DMS79 (cell line): ENCODE results near the gene DDX19B.
A peak's percentile ranks its signal among the peaks of the same experiment; 100 is the strongest.
"Not testable (repeated sequence)": the region's sequence is repeated elsewhere in the genome, so short reads cannot be mapped to it uniquely, and the experiment has no call there.

Experiments used
- DNase-seq: peaks from one replicate; lab custom pipeline; 2025; lab: John Stamatoyannopoulos, UW

Gene DDX19B

DNA sequence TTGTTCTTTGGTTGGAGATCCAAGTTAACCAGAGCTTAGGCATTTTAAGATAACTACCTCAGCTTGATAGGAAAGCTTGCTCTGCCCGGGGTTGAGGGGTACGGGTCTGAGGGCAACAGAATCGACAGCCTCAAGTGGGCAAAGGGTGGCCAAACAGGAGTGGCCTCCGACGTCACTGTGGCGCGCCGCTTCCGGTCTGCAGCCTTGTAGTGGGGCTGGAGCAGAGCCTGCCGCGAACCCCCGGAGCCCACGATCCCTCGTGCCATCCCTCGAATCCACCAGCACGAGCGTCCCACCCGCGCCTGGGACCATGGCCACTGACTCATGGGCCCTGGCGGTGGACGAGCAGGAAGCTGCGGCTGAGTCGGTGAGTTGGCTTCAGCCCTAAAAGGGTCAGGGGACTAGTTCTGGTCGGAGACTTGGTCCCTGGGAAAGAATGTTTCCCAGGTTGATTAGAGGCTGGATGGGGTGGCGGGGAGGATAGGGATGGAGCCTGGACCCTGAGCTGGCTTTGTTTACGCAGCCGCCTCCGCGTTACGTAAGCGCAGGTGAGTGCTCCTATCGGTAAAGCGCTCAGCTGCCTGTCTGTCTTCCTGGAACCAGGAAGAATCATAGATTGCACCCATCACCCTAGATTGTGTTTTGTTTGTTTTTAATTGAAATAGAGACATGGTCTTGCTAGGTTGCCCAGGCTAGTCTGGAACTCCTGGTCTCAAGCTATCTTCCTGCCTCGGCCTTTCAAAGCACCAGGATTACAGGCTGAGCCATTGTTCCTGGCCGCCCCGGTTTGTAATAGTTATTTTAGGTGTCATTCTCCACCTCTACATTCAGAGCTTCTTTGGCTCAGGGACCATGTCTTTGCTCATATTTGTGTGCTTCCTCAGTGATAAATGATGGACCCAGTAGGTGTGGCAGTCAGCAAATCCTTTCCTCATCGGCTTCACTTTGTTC lies at the start of gene DDX19B:
DDX19B (plus strand) TSS at position 199 of the 951 bp plus-strand sequence; CDS start at position 311, 112 bp downstream.
- DNase-seq: peak; percentile 2

DNA sequence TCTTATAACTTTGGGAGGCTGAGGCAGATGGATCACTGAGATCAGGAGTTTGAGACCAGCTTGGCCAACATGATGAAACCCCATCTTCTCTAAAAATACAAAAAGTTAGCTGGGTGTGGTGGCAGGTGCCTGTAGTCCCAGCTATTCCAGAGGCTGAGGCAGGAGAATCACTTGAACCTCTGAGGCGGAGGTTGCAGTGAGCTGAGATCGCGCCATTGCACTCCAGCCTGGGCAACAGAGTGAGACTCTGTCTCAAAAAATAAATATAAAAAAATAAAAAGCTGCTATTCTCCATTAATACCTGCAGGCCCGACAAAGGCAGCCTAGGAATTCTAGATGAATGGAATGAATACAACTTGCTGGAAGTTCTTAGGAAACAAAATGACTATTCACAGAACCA lies 49.3 kb upstream of the DDX19B start:
- DNase-seq: not testable (repeated sequence)

DNA sequence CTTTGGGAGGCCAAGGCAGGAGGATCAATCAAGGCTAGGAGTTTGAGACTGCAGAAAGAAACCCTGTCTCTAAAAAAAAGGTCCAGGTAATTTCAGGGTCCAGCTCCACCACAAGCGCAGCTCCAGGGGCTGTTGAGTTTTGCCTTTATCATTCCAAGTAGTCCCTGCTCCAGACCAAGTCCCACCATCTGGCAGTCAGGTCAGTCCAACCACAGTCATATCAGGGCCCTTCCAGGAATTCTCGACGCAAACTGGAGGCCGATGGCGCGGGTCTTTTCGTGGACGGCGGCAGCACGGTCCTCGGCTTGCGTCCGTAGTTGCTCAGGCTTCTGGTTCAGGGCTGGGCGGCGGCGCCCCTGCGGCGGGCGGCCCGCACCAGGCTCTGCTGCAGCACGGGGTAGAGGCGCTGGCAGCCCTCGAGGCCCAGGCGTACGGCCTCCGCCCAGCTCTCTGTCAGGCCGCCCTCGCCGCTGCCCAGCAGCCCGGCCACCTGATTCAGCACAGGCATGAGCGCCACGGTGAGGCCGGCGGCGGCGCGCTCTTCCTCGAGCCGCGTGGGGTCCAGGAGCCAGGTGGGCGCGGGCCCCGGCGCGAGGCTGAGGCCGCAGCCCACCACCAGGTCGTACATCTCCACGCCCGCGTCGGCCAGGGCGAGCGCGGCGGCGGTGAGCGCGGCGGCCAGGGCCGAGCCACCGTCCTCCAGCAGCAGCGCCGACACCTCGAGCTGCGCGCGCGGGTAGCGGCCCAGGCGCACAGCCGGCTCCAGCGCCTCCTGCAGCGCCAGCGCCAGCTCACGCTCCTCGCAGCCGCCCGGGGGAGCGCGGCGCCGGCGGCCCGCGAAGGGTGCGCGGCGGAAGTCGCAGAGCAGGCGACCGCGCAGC lies 48.0 kb upstream of the DDX19B start:
- DNase-seq: no peak

DNA sequence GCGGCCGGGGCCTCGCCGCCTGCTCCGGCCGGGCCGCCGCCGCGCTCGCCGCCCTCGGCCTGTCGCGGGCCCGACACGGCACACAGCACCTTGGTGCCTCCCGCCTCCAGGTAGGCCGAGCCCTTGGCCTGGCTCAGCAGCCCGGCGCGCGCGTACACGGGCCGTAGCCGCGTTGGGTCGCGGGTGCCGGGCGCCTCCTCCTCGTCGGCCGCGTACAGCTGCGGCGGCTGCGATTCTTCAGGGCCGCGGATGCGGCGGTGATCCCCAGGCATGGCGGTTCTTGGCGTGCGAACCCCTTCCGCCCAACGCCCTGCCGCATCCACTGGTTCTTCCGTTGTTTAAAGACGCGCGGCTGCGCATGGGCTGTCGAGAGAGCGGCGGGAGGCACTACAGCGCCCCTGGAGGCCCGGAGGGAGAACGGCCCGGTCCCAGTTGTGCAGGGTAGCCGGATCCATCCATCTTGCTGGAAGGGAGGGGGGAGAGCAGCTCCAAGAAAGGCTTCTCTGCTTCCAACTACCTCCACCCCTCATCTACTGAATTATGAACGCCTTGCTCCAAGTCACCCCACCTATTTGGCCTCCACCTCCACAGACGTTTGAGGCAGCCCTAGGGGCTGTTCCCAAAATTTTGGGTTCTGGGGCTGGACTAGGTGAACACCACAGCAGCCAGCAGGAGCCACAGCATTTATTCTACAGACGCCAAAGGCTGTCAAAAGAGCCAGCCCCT lies 47.2 kb upstream of the DDX19B start, which contains the start of gene EXOSC6:
EXOSC6 (minus strand) TSS at position 312 of the 726 bp plus-strand sequence; CDS start at position 272, 40 bp downstream.
- DNase-seq: peak; percentile 66

DNA sequence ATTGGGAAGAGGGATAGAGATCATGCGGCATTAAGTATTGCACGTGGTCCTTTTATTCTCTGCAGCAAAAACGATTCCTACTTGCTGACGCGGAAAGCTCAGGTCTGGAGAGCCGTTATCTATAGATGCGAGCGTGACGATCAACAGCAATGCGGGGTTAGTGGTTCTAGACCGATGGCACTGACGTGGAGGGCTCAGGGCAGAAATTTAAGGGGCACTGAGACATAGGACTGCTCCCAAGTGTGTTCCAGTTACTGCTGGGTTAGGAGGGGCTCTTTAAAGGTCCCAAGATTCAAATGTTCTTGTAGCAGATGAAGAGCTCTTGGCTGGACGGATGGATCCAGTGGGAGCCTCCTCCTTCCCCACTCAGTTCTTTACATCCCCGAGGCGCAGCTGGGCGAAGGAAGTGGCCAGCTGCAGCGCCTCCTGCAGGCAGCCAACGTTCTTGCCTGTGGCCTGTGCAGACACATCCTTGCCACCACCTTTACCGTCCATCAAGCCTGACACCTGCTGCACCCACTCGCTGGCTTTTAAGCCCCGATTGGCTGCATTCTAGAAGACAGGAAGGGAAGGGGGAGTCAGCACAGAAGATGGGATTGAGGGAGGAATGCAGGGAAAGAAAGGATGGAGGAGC lies 46.5 kb upstream of the DDX19B start:
- DNase-seq: peak; percentile 30

DNA sequence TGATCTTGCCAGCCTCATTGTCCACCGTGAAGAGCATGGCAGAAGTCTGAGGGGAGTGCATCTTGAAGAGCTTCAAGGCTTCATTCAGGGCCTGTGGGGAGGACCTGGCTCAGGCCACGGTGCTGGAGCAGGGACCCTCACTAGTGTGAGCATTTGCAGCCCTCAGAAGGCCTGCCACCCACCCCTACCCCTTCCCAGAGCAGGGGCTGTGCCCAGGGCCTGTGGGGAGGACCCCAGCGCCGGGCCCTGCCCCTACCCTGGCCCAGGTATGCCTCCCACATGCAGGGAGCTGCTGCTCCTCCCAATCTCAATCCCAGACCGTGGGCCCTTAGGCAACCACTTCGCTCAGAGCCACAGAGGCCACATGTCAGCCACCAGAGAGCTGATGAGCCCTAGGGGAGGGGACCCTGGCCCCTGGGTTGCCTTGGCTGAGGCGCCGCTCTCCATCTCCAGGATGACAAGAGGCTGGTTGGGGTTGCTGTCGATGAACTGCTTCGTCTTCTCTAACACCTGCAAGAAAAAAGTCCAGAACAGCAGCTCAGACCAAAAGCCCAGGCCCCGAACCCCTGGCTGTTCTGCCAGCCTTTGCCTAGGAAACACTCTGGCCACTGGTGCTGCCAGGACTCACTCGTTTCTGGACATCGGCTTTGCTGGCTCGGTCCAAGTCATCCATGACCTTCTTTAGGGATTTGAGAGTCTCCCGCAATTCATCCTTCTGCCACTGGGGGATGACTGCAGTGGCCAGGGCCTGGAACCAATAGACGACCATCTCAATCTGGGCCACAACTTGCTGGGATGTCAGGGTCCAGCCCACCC lies 45.5 kb upstream of the DDX19B start:
- DNase-seq: no peak

DNA sequence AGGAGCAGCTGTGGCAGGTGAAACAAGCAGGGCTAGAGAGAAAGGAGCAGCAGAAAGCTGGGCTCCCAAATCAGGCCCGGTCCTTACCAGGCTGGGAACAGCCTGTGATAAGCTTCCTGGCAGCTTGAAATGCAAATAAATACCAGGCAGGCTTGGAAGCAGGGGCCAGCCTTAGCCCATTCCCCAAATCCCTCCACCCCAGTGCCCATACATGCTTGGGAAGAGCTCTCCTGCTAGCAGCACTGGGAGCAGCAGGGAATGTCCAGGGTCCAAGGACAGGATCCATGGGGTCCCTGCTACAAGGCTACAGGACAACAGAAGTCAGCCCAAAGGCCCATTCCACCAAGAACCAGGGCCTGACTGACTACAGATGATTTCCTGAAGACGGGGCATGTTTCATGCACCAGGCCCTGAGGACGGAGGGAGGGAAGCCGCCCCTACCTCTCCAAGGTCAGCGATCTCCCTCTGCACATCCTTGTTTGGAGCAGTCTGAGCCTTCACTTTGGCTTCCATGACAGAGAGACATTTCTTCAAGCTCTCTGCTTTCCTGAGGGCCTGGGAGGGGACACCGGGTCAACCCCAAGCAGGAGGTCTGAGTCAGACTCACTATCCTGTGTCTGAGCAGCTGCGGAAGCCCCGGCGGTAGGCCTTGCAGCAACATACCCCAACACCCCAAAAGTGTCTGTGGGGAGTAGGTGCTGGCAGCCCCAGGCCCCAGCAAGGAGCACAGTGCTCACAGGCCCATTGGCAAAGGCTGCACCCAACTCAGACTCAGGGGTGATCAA lies 44.6 kb upstream of the DDX19B start:
- DNase-seq: no peak

DNA sequence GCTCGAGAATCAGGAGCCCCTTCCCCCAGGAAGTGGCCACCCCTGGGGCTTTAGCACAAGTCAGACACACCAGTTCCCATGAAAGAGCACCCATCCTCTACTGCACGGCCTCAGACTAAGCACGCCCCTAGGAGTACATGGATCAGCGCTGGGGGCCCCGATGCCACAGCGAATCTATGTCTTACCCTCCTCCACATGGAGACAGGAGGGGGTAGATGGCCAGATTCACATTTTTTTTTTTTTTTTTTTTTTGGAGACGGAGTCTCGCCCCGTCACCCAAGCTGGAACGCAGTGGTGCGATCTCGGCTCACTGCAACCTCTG lies 44.1 kb upstream of the DDX19B start:
- no peak for DNase-seq

DNA sequence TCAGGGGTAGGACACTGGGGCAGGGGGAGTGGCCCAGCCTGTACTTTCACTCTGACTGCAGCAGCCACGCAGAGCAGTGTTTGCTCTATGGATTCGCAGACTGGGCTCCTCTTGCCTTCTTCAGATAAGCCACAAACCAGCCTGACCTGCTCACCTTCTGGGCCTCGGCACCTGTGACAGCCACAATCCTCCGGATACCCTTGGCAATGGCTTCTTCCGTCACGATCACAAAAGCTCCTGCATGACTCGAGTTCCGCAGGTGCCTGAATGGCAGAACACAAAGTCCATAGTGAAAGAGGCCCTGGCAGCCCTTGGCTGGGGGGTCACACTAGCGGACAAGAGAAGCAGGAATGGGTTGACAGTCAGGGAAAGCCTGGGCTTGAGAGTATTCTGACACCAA lies 43.4 kb upstream of the DDX19B start:
- no peak for DNase-seq

DNA sequence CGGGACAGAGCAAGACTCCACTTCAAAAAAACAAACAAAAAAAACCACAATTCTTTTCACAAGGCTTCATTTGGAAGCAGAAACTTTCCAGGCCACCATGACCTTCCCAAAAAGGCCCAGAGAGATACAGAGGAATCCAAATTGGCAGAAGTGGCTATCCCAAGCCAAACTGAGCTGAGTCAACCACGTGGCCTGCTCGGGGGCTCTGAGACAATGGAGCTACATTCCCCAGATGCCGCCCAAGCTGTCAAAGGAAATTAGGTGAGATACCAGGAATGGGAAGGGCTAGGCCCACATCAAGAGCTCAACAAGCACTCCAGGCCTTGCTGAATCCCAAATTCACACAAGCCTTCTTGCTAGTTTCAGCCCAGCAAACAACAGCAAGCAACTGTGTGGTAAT lies 41.6 kb upstream of the DDX19B start:
- DNase-seq: no peak

DNA sequence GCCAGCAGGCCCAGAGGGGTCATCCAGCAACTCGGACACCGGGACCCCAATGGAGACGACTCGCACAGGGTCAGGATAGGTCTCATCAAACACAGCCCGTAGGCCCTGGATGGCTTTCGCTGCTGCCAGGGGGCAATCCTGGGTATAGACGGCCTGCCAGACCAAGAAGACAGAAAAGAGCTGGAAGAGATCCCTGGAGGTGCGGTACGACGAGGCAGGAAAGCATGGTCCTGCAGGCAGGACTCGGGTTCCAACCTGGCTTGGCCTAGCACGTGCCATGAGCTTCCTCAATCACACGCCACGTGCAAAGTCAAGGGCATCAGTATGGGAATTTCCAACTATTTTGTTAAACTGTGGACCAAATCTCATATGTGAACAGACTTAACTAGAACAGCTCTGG lies 40.9 kb upstream of the DDX19B start:
- DNase-seq: no peak

DNA sequence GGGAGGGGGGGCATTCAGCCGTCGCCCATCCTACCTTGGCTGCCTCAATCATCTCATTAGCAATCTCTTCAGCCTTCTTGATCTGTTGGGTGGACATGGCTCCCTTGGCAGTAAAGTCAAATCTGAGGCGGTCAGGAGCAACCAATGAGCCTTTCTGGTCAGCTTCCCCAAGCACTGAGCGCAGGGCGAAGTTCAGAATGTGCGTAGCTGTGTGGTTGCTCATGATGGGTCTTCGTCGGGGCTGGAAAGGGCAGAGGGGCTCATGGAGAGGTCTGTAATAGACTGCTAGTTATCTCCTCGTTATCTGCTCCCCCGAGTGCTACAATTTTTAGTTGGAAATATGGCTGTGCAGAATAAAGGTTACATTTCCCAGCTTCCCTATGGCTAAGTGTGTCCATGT lies 40.0 kb upstream of the DDX19B start:
- DNase-seq: no peak

DNA sequence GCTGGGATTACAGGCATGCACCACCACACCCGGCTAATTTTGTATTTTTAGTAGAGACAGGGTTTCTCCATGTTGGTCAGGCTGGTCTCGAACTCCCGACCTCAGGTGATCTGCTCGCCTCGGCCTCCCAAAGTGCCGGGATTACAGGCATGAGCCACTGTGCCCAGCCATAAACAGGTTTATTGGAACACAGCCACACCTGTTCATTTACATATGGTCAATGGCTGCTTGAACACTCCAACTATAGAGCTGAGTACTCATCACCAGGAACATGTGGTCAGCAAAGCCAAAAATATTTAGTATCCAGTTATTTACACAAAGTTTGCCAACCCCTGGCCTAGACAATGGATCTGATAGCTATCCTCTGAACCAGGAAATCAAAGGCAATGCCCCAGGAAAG lies 39.1 kb upstream of the DDX19B start:
- DNase-seq: not testable (repeated sequence)

DNA sequence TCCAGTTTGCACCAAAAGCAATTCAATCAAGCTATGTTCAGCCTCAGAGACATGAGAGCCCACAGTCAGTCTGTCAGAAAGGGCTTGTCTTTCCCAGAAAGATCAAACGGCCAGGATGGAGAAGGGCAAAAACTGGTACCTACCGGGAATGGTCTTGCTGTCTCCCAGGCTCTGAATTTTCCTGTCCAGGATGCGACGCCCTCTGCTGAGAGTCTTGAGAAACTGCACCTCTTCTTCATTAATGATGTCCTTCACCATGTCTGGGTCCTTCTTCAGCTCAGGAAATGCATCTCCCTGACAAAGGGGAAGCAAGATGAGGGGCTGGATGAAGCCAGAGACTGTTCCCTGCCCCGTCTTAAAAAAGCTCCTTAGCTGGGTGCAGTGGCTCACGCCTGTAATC lies 31.5 kb upstream of the DDX19B start:
- no peak for DNase-seq

DNA sequence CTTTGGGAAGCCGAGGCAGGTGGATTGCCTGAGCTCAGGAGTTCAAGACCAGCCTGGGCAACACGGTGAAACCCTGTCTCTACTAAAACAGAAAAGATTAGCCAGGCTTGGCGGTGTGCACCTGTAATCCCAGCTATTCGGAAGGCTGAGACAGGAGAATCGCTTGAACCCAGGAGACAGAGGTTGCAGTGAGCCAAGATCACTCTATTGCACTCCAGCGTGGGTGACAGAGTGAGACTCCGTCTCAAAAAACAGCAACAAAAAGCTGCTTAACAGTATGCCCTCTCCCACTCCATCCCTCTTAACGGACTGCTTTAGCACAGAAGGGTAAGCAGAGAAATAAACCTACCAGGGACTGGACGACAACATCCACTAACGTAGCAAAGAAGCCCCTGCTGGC lies 31.1 kb upstream of the DDX19B start:
- DNase-seq: not testable (repeated sequence)

DNA sequence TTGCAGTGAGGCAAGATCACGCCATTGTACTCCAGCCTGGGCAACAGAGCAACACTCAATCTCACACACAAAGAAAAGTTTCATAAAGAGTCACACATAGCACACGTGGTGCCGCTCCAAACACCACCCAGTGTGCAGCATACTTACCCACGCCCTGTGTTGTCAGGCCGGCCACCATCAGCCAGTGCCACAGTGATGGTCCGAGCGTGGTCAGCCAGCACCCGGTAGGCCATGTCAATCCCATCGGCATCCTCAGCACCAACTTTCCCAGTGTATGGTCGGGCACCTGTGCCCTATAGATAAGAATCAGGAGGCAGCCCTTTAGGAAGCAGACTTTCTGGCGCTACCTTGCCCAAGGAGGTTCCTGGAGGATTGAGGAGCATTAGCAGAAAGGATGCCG lies 29.5 kb upstream of the DDX19B start:
- no peak for DNase-seq

DNA sequence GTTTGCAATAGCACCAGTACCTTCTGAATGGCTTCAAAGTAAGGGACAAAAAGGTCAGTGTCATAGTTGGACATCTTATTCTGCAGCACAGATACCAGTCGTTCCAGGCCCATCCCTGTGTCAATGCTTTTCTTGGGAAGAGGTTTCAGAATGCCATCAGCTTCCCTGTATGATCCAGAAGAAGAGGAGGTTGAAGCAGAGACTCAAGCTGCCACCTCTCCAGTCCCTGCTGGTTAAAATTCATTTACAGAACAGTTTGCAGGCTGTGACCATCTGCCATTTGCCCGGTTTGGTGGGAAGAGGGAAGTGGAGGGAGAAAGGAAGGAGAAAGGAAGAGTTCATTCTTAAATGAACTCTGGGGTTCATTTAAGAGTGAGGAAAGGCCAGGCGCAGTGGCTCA lies 28.8 kb upstream of the DDX19B start:
- no peak for DNase-seq

DNA sequence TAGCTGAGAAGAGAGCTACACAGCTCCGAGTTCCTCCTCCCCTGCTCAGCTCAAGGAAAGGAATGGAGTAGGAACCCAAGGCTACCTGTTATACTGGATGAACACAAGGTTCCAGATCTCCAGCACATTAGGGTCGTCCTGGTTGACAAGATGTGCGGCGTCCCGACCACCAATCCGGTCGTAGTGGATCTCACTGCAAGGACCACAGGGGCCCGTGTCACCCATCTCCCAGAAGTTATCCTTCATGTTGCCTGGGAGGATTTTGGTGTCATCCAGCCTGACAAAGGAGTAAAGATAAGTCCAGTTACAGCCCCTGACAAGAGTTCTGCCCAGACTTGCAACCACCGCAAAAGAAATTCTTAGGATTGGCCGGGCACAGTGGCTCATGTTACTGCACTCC lies 27.3 kb upstream of the DDX19B start:
- no peak for DNase-seq

DNA sequence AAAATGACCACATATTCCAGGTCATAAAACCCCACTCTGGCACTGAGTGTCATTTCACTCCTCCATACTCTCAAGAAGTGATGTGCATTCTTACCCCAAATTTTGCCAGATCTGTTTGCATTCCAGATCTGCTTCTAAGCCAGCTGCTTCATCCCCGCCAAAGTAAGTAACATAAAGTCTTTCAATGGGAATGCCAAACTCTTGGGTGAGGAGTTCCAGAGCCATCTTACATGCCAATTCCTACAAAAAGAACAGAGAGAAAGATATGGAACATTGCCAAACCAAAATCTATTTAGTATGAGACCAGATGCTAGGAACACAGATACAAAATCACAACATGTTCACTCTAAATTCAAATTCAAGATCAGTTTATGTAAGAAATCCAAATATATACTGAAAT lies 22.6 kb upstream of the DDX19B start:
- no peak for DNase-seq
